Thyroid gland (tissue), 4 donors: ENCODE data around the gene USP1. TPM values are rescaled to one million over a fixed set of nuclear protein-coding genes. Genes with fewer than 3 reads are reported as not detected.

Experiments
- DNase-seq, 2 donors: peaks; one replicate each; pipeline ENCODE4 v3.0.0-alpha.2; 2019
- H3K27ac ChIP-seq, 3 donors: fragments of 200-600 bp; sonication (generic); 1 replicate in 2 of 3; 2 replicates in 1 of 3; pipeline ENCODE4 v1.5.1; 2016 to 2019; ENCODE audit warnings: mild to moderate bottlenecking in 1 of 3, moderate library complexity in 1 of 3
- H3K27me3 ChIP-seq: fragments of 200-600 bp; sonication (generic); one replicate; pipeline ENCODE4 v1.5.1; 2019
- H3K36me3 ChIP-seq, 2 donors: fragments of 200-600 bp; sonication (generic); one replicate each; pipeline ENCODE4 v1.5.1; 2016 to 2019
- H3K4me1 ChIP-seq, 2 donors: fragments of 200-600 bp; sonication (generic); one replicate each; pipeline ENCODE4 v1.5.1; 2017 to 2019
- H3K4me3 ChIP-seq, 3 donors: fragments of 200-600 bp; sonication (generic); replicated peaks in 1 of 3; 1 replicate in 2 of 3; 2 replicates in 1 of 3; pipeline ENCODE4 v1.5.1; 2016; ENCODE audit warnings: mild to moderate bottlenecking in 1 of 3
- H3K9me3 ChIP-seq: fragments of 200-600 bp; sonication (generic); one replicate; pipeline ENCODE4 v1.5.1; 2017
- POLR2A ChIP-seq, 2 donors: fragments of 450-650 bp; IDR thresholded peaks; one replicate each; pipeline ENCODE4 v1.6.1; 2017; ENCODE audit warnings: antibody characterized with exemption in 2 of 2, mild to moderate bottlenecking in 2 of 2, moderate library complexity in 1 of 2
- WGBS, 2 donors: methylation state at CpG; one replicate each; pipeline ENCODE4 v1.1.5; 2017; 5-methylcytosine and 5-hydroxymethylcytosine counted together
- intact Hi-C: fragments of 100-400 bp; cut with DNase I; formaldehyde crosslinking; loops from one replicate; pipeline ENCODE4 v1.15.1; 2023
- total RNA-seq, 4 donors: library from RNA; depleted of rRNA; stranded (reverse); fragments of >200 nt; gene quantifications; one replicate each; pipeline ENCODE4 v1.2.3, GENCODE V29; 2016
- TF ChIP-seq, protein P1 (sequence below), 6 experiments: fragments of 200-600 bp in 3 of 6; fragments of 450-650 bp in 3 of 6; sonication (generic) in 3 of 6; IDR thresholded peaks; one replicate each; pipeline ENCODE4 v1.5.1; 2016 to 2019; ENCODE audit warnings: antibody characterized with exemption in 6 of 6, mild to moderate bottlenecking in 2 of 6, inconsistent platforms in 1 of 6, moderate library complexity in 1 of 6

USP1 gene
- total RNA-seq, 4 donors from 2014 or later = 27.4 to 33.0 (median 30.9) TPM

DNA sequence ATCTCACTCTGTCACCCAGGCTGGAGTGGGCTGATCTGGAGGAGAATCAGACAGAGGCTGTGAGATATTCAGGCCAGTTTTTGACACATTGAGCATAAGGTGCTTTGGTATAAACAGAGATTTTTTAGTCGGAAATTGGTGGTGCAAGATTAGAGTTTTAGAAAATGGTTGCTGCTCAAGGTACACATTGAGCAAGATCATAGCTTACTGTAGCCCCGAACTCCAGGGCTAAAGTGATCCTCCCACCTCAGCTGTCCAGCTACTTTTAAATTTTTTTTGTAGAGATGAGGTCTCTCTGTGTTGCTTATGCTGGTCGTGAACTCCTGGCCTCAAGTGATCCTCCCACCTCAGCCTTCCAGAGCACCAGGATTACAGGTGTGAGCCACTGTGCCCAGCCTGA, 43.9 kb upstream of the USP1 start:
- Histone ChIP-seq H3K27ac (no peak overlapping the region), H3K4me1 (no peaks in the 10 kb centered on the region), H3K36me3 (no peaks in the 10 kb centered on the region), H3K27me3 (no peaks in the 10 kb centered on the region), H3K4me3 (no peak overlapping the region), H3K9me3 (no peaks in the 10 kb centered on the region)
- no peak for TF ChIP-seq POLR2A (IDR thresholded peaks at IDR 0.05)
- TF ChIP-seq, protein P1, sequence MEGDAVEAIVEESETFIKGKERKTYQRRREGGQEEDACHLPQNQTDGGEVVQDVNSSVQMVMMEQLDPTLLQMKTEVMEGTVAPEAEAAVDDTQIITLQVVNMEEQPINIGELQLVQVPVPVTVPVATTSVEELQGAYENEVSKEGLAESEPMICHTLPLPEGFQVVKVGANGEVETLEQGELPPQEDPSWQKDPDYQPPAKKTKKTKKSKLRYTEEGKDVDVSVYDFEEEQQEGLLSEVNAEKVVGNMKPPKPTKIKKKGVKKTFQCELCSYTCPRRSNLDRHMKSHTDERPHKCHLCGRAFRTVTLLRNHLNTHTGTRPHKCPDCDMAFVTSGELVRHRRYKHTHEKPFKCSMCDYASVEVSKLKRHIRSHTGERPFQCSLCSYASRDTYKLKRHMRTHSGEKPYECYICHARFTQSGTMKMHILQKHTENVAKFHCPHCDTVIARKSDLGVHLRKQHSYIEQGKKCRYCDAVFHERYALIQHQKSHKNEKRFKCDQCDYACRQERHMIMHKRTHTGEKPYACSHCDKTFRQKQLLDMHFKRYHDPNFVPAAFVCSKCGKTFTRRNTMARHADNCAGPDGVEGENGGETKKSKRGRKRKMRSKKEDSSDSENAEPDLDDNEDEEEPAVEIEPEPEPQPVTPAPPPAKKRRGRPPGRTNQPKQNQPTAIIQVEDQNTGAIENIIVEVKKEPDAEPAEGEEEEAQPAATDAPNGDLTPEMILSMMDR (IDR thresholded peaks at IDR 0.05) = no peak
- 88 to 99% methylated on average over 3 of the region's 3 CpGs for WGBS, 2 donors
- no peak for DNase-seq
- intact Hi-C loops = no loop called here

DNA sequence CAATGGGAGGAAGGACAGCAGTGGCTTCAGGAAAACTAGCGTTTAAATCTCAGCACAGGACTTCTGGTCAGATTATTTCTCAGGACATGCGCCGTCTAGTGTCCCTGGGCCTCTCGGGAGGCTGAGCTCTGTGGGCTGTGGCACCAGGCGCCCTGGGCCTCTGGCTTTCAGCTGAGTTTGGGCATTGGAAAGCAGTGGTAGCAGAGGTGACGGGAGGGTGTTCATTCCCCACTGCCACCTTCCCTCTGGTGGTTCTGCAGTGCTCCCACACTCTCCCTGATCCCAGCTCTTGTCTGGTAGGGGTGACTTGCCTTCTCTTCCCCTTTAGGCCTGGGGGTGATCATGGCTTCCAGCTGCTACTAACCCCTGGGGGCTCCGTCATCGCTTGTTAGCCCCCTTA, 42.2 kb upstream of the USP1 start:
- no peak for TF ChIP-seq POLR2A (IDR thresholded peaks at IDR 0.05)
- TF ChIP-seq, protein P1 (IDR thresholded peaks at IDR 0.05) = no peak
- Histone ChIP-seq H3K36me3 (no peaks in the 10 kb centered on the region), H3K27ac (no peak overlapping the region), H3K9me3 (no peaks in the 10 kb centered on the region), H3K4me1 (no peaks in the 10 kb centered on the region), H3K4me3 (no peak overlapping the region), H3K27me3 (no peaks in the 10 kb centered on the region)
- intact Hi-C loops = no loop called here
- no peak for DNase-seq
- WGBS, 2 donors = 90% methylated on average over 8 of the region's 8 CpGs

- H3K27me3 ChIP-seq = no peaks in the 10 kb centered on the region
- TF ChIP-seq, protein P1 (IDR thresholded peaks at IDR 0.05) = no peak
- no peak for TF ChIP-seq POLR2A (IDR thresholded peaks at IDR 0.05)
- 76 to 92% methylated on average over 4 of the region's 4 CpGs for WGBS, 2 donors
- H3K9me3 ChIP-seq = no peaks in the 10 kb centered on the region
- no peak for DNase-seq
- H3K4me3 ChIP-seq = no peak overlapping the region
- no peaks in the 10 kb centered on the region for H3K36me3 ChIP-seq
- H3K4me1 ChIP-seq = no peaks in the 10 kb centered on the region
- no peak overlapping the region for H3K27ac ChIP-seq
- intact Hi-C loops = no loop called here
These were observed 41.6 kb upstream of the USP1 start for GRCh38 chr1:62395291-62395690.

- no peak overlapping the region for H3K27ac ChIP-seq
- WGBS, 2 donors = 59 to 71% methylated on average over 6 of the region's 6 CpGs
- no peaks in the 10 kb centered on the region for H3K27me3 ChIP-seq
- DNase-seq = no peak
- H3K4me3 ChIP-seq = no peak overlapping the region
- TF ChIP-seq, protein P1 (IDR thresholded peaks at IDR 0.05) = no peak
- intact Hi-C loops = no loop called here
- H3K36me3 ChIP-seq = no peaks in the 10 kb centered on the region
- no peaks in the 10 kb centered on the region for H3K9me3 ChIP-seq
- H3K4me1 ChIP-seq = no peaks in the 10 kb centered on the region
These were observed 40.0 kb upstream of the USP1 start for GRCh38 chr1:62396871-62397270.

DNA sequence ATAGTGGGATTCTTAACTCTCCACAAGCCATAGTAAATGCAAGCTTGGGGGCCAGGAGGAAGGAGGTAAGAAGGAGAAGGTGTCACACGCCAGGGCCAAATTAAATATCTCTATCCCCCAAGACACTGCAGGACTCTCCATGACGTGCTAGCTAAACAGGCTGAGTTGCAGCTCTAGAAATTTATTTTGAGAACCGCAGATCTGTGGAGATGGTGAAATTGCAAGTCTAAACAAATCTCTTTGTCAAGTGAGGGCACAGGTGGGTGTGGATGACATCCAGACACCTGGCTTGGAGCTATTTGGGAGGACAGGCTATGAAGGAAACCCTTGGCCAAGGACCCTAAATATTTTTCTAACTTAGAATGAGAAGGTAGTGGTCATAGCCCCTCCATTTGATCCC, 39.5 kb upstream of the USP1 start:
- TF ChIP-seq, protein P1 (IDR thresholded peaks at IDR 0.05) = no peak
- no peak for TF ChIP-seq POLR2A (IDR thresholded peaks at IDR 0.05)
- no peaks in the 10 kb centered on the region for H3K4me1 ChIP-seq
- no peak overlapping the region for H3K27ac ChIP-seq
- no peaks in the 10 kb centered on the region for H3K9me3 ChIP-seq
- intact Hi-C loops = no loop called here
- 81 to 86% methylated on average over 3 of the region's 3 CpGs for WGBS, 2 donors
- H3K36me3 ChIP-seq = no peaks in the 10 kb centered on the region
- no peaks in the 10 kb centered on the region for H3K27me3 ChIP-seq
- DNase-seq = no peak
- no peak overlapping the region for H3K4me3 ChIP-seq
